ENCODE results near the gene LY9.
"Not testable (repeated sequence)": the region's sequence is repeated elsewhere in the genome, so short reads cannot be mapped to it uniquely, and the experiment has no call there.

LY9 gene

GRCh38 chr1:160874935-160875334 lies 79.0 kb downstream of the LY9 start:
- TF ChIP-seq CTCF (IDR thresholded peaks at IDR 0.05; ENCODE audit: low read depth, low read length) = no peak
- Histone ChIP-seq H3K36me3 (no peaks in the 10 kb centered on the region), H3K4me3 (ENCODE audit: low read depth, low read length) (no peak overlapping the region), H3K9me3 (ENCODE audit: severe bottlenecking) (no peaks in the 10 kb centered on the region), H3K27me3 (ENCODE audit: insufficient read depth, low read depth, severe bottlenecking) (peaks cover 91% of the 10 kb centered on the region), H3K27ac (no peak overlapping the region)
- DNase-seq = no peak

GRCh38 chr1:160875591-160875990 lies 79.6 kb downstream of the LY9 start:
- H3K36me3 ChIP-seq; H3K4me3 ChIP-seq (ENCODE audit: low read depth, low read length); H3K27ac ChIP-seq; DNase-seq; H3K9me3 ChIP-seq (ENCODE audit: severe bottlenecking): not testable (repeated sequence)
- peaks cover 95% of the 10 kb centered on the region for H3K27me3 ChIP-seq (ENCODE audit: insufficient read depth, low read depth, severe bottlenecking)

GRCh38 chr1:160876311-160876710 lies 80.3 kb downstream of the LY9 start:
- DNase-seq = no peak
- peaks cover 96% of the 10 kb centered on the region for H3K27me3 ChIP-seq (ENCODE audit: insufficient read depth, low read depth, severe bottlenecking)
- TF ChIP-seq CTCF (IDR thresholded peaks at IDR 0.05; ENCODE audit: low read depth, low read length) = no peak
- no peak overlapping the region for H3K4me3 ChIP-seq (ENCODE audit: low read depth, low read length)
- no peaks in the 10 kb centered on the region for H3K36me3 ChIP-seq
- no peak overlapping the region for H3K27ac ChIP-seq
- H3K9me3 ChIP-seq (ENCODE audit: severe bottlenecking) = no peaks in the 10 kb centered on the region

- no peak for TF ChIP-seq CTCF (IDR thresholded peaks at IDR 0.05; ENCODE audit: low read depth, low read length)
- peaks cover 96% of the 10 kb centered on the region for H3K27me3 ChIP-seq (ENCODE audit: insufficient read depth, low read depth, severe bottlenecking)
- no peaks in the 10 kb centered on the region for H3K36me3 ChIP-seq
- H3K9me3 ChIP-seq (ENCODE audit: severe bottlenecking) = no peaks in the 10 kb centered on the region
- DNase-seq = no peak
- no peak overlapping the region for H3K4me3 ChIP-seq (ENCODE audit: low read depth, low read length)
- H3K27ac ChIP-seq = no peak overlapping the region
Measured at GRCh38 chr1:160877221-160877620, 81.2 kb downstream of the LY9 start.
